Measurements from ENCODE around the gene SPSB4. TPM values are rescaled to one million over a fixed set of nuclear protein-coding genes. Genes with fewer than 3 reads are reported as not detected.

Gene SPSB4
- total and polyA plus RNA-seq, 2 of the 13 experiments (the other 11 are each of a cell fraction or from before 2014, with no cell fraction given) = not detected

DNA sequence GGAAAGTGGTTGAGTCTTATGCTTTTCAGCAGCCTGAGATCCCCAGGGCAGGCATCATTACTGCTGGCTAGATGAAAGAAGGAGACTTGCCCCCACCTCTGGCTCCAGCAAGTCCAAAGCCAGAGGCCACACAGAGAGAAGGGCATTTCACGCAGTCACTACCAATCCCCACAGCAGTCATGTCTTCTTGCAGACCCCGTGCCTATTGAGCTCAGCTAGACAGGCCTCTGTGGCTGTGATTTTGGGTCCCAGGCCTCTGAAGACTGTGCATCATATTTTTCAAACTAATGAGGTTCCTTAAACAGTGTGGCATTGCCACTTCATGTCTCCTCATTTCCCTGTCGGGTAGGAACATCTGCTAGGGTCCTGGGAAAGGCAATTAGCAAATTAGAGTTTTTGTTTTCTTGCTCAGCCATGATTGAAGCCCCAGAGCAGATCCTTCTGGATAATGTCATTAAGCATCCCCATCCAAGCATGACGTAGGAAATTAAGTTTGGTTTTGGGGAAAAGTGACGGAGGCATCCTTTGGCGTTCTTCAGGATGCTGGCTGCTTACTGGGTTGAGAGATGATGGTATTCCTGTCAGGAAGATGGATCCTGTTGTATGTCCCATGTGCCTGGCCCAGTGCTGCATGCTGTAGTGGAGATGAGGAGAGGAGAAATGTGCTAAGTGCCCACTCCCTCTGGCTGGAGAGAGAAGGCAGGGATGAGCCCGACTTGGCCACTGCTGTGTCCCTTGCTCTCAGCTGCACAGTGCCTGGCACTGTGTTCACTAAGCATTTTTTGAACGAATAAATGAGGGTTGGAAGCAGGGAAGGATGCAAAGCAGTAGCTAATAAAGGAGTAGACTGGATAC lies 7.0 kb downstream of the SPSB4 start:
- FAIRE-seq = no peak
- Histone ChIP-seq H3K27ac (ENCODE audit: extremely low read length, insufficient read depth, low read length) (no peak overlapping the region), H3K9me3 (ENCODE audit: low read length) (no peaks in the 10 kb centered on the region), H3K27me3 (ENCODE audit: control insufficient read depth in 1 of 2, insufficient read depth in 2 of 2, low read length in 2 of 2) (peaks cover 7 to 34% of the 10 kb centered on the region in 2 experiments; a peak in 4 of 5 replicates), H3K36me3 (replicated peaks in 1 of 2; ENCODE audit: control insufficient read depth in 1 of 2, insufficient read depth in 2 of 2, low read length in 2 of 2) (no peaks in the 10 kb centered on the region), H3K4me2 (ENCODE audit: low read depth, low read length) (no peak overlapping the region), H3K79me2 (ENCODE audit: insufficient read depth, low read length) (no peaks in the 10 kb centered on the region), H4K20me1 (ENCODE audit: insufficient read depth, low read length) (no peaks in the 10 kb centered on the region), H3K4me3 (replicated peaks in 1 of 3; ENCODE audit: insufficient read depth in 1 of 3, low read depth in 2 of 3, low read length in 3 of 3) (no peak overlapping the region), H3K4me1 (ENCODE audit: insufficient read depth, low read length) (no peaks in the 10 kb centered on the region), H3K9ac (ENCODE audit: insufficient read depth, low read depth, low read length) (no peak overlapping the region), H2AFZ (ENCODE audit: low read length) (no peak overlapping the region)
- 12% methylated on average over 7 of the region's 8 CpGs for WGBS (ENCODE audit: low lambda C conversion rate)
- intact Hi-C loops (cut with micrococcal nuclease; ENCODE audit: unreplicated experiment) = no loop called here
- CTCF ChIA-PET (ENCODE audit: low intra/inter-chr PET ratio, low total read pairs) = no interaction called here
- TF ChIP-seq ZNF567 (CRISPR knock-in tag; IDR thresholded peaks at IDR 0.05; ENCODE audit: borderline replicate concordance) = no peak
- TF ChIP-seq, protein P1, sequence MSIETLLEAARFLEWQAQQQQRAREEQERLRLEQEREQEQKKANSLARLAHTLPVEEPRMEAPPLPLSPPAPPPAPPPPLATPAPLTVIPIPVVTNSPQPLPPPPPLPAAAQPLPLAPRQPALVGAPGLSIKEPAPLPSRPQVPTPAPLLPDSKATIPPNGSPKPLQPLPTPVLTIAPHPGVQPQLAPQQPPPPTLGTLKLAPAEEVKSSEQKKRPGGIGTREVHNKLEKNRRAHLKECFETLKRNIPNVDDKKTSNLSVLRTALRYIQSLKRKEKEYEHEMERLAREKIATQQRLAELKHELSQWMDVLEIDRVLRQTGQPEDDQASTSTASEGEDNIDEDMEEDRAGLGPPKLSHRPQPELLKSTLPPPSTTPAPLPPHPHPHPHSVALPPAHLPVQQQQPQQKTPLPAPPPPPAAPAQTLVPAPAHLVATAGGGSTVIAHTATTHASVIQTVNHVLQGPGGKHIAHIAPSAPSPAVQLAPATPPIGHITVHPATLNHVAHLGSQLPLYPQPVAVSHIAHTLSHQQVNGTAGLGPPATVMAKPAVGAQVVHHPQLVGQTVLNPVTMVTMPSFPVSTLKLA (IDR thresholded peaks at IDR 0.05) = 0 out of 2 replicates have a peak, but pooled peaks have one; percentile 41
- POLR2A ChIA-PET = no interaction called here
- in situ Hi-C loops (cut with HindIII; ENCODE audit: extremely low pct_ligation_motif_present, low pct_unique_long_range_greater_than_20kb) = no loop called here
- BruUV-seq (replicated peaks) = no TSS peak
- DNase-seq (ENCODE audit: low spot score) = no peak
- ATAC-seq = no peak

DNA sequence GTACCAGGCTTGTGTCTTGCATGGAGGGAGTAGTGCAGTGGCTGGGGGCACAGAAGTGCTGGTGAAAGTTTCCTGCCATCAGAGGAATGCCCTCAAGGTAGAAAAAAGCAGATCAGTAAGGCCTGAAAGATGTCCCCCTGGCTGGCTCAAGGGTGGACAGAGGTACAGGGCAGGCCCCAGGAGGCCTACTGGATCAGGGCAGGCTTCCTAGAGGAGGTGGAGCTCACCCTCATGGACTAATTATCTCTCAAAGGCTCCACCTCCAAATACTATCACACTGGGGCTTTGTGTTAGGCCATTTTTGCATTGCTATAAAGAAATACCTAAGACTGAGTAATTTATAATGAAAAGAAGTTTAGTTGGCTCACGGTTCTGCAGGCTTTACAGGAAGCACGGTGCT lies 7.8 kb downstream of the SPSB4 start:
- Histone ChIP-seq H4K20me1 (ENCODE audit: insufficient read depth, low read length) (no peaks in the 10 kb centered on the region), H3K4me3 (replicated peaks in 1 of 3; ENCODE audit: insufficient read depth in 1 of 3, low read depth in 2 of 3, low read length in 3 of 3) (no peak overlapping the region), H3K27ac (ENCODE audit: extremely low read length, insufficient read depth, low read length) (no peak overlapping the region), H3K36me3 (replicated peaks in 1 of 2; ENCODE audit: control insufficient read depth in 1 of 2, insufficient read depth in 2 of 2, low read length in 2 of 2) (no peaks in the 10 kb centered on the region), H3K9me3 (ENCODE audit: low read length) (no peaks in the 10 kb centered on the region), H3K4me1 (ENCODE audit: insufficient read depth, low read length) (no peaks in the 10 kb centered on the region), H3K79me2 (ENCODE audit: insufficient read depth, low read length) (no peaks in the 10 kb centered on the region), H3K4me2 (ENCODE audit: low read depth, low read length) (no peak overlapping the region), H3K9ac (ENCODE audit: insufficient read depth, low read depth, low read length) (no peak overlapping the region), H2AFZ (ENCODE audit: low read length) (no peak overlapping the region), H3K27me3 (ENCODE audit: control insufficient read depth in 1 of 2, insufficient read depth in 2 of 2, low read length in 2 of 2) (peaks cover 7 to 31% of the 10 kb centered on the region in 2 experiments; a peak in 4 of 5 replicates)
- WGBS (ENCODE audit: low lambda C conversion rate) = 0% methylated on average over 2 of the region's 2 CpGs
- FAIRE-seq = no peak
- in situ Hi-C loops (cut with HindIII; ENCODE audit: extremely low pct_ligation_motif_present, low pct_unique_long_range_greater_than_20kb) (no loop called here), intact Hi-C loops (cut with micrococcal nuclease; ENCODE audit: unreplicated experiment) (no loop called here)
- no TSS peak for BruUV-seq (replicated peaks)
- DNase-seq (ENCODE audit: low spot score) = no peak
- ChIA-PET CTCF (ENCODE audit: low intra/inter-chr PET ratio, low total read pairs) (no interaction called here), POLR2A (no interaction called here)
- no peak for ATAC-seq
- TF ChIP-seq YEATS4 (CRISPR knock-in tag; IDR thresholded peaks at IDR 0.05; ENCODE audit: borderline replicate concordance) (no peak), FOSL2 (CRISPR knock-in tag; IDR thresholded peaks at IDR 0.05) (no peak), CREB1 (IDR thresholded peaks at IDR 0.05) (no peak), CREB1 (CRISPR knock-in tag; IDR thresholded peaks at IDR 0.05) (no peak), MED13 (CRISPR knock-in tag; IDR thresholded peaks at IDR 0.05) (no peak), KLF9 (CRISPR knock-in tag; IDR thresholded peaks at IDR 0.05; ENCODE audit: low read depth) (no peak), SCMH1 (CRISPR knock-in tag; IDR thresholded peaks at IDR 0.05; ENCODE audit: borderline replicate concordance) (no peak), ZNF383 (CRISPR knock-in tag; IDR thresholded peaks at IDR 0.05; ENCODE audit: borderline replicate concordance) (no peak), ELF4 (CRISPR knock-in tag; IDR thresholded peaks at IDR 0.05; ENCODE audit: borderline replicate concordance) (no peak), HNRNPH1 (optimal IDR thresholded peaks at IDR 0.05; ENCODE audit: low read depth, low read length) (no peak), ZBTB38 (CRISPR knock-in tag; IDR thresholded peaks at IDR 0.05) (no peak), ZNF20 (CRISPR knock-in tag; IDR thresholded peaks at IDR 0.05) (no peak)
- TF ChIP-seq, protein P2, sequence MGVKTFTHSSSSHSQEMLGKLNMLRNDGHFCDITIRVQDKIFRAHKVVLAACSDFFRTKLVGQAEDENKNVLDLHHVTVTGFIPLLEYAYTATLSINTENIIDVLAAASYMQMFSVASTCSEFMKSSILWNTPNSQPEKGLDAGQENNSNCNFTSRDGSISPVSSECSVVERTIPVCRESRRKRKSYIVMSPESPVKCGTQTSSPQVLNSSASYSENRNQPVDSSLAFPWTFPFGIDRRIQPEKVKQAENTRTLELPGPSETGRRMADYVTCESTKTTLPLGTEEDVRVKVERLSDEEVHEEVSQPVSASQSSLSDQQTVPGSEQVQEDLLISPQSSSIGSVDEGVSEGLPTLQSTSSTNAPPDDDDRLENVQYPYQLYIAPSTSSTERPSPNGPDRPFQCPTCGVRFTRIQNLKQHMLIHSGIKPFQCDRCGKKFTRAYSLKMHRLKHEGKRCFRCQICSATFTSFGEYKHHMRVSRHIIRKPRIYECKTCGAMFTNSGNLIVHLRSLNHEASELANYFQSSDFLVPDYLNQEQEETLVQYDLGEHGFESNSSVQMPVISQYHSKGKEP (CRISPR knock-in tag; IDR thresholded peaks at IDR 0.05) = no peak
- TF ChIP-seq, protein P3, sequence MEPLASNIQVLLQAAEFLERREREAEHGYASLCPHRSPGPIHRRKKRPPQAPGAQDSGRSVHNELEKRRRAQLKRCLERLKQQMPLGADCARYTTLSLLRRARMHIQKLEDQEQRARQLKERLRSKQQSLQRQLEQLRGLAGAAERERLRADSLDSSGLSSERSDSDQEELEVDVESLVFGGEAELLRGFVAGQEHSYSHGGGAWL (CRISPR knock-in tag; IDR thresholded peaks at IDR 0.05) = no peak
